NOMO-1 treated with dmso at 0.1 percent for 144 hours (cell line): ENCODE results near the gene DRD1.
A peak's percentile ranks its signal among the peaks of the same experiment; 100 is the strongest.
"Not testable (repeated sequence)": the region's sequence is repeated elsewhere in the genome, so short reads cannot be mapped to it uniquely, and the experiment has no call there.

Experiments used
- DNase-seq: peaks from one replicate; lab custom pipeline; 2025; ENCODE audit not compliant: unreplicated experiment; lab: John Stamatoyannopoulos, UW

The DRD1 gene

DNA sequence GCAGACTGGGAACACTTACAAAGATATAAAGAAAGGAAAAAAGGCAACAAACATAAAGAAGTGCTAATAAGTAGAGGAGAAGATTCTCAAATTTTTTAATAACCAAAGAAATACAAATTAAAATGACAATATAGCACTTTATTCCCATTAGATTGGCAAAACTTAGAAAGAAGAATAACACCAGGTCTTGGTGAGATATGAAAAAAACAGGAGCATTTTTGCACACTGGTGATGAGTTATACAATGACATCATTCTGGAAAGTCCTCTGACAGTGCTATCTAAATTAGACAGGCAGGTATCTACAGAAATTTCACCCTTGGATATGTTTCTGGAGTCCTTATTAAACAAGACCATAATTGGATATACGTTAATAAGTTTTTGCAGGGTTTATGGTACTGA is 24.9 kb upstream of the DRD1 start:
- DNase-seq = no peak

DNA sequence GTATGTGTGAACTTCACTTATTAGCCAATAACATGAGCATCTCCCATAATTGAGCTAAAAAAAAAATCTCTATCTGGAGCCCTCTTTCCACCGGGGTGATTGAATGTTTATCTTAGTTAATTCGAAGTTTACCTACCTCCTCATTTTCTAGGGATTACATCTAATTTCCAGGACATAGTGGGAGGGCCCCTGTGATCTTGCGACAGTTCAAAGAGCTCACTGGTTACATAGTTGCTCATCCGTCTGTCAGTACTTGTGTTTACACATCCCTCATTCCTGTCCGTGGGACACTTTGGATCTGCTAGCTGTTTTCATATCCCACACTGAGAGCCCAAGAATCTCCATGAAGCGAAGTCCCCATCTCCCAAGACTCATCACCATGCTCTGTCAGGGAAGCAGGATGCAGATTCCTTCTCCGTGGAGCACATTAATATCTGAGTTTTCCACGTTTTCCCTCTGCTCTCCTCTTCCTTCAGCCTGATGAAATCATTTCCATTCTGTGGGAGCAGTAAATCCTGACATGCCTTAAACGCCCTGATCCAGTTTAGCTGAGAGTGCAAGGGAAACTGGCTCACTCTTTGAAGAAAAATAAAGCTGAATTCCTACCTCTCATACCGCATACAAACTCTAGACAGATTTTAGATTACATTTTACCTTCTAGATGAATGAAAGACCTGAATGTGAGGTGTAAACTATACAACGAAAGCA is 24.2 kb upstream of the DRD1 start:
- no peak for DNase-seq

DNA sequence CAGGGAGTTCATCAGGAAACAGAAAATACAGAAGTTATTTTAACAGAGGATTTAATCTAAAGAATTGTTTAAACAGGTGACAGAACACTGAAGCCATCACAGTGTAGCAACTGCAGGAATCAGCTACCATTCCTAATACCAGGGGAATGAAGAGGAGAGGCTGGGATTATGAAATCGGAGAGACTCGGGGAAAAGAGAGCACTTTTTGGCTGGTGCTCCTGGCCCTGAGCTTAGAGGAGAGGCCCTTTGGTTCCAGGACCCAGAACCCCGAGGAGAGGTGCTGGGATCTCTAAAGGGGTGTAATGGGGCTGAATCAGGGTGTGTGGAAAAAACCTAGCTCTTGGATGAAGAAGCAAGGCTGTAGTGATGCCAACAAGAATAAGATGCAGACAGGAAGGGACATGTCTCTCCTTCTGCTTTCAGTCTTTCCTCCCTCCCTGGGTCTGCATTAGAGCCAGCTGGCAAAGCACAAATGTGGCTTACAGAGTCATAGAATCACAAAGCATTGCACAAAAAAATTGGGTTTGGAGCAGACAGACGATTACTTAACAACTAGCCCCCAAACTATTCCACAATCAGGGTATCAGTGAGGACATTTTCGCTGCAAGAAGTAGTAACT is 22.8 kb upstream of the DRD1 start:
- no peak for DNase-seq

DNA sequence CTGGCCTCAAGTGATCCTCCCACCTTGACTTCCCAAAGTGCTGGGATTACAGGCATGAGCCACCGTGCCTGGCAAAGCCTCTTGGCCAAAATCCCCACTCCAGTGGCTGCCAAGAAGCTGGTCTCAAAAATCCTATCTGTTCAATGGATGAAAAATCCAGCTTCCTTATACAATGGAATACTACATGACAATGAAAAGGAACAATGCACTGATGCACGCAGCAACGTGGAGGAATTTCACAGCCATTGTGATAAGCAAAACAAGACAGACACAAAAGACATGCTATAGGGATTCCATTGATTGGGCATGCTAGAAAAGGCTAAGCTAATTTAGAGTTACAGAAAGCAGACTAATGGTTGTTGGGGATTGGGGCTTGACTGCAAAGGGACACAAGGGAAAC is 21.3 kb upstream of the DRD1 start:
- no peak for DNase-seq

DNA sequence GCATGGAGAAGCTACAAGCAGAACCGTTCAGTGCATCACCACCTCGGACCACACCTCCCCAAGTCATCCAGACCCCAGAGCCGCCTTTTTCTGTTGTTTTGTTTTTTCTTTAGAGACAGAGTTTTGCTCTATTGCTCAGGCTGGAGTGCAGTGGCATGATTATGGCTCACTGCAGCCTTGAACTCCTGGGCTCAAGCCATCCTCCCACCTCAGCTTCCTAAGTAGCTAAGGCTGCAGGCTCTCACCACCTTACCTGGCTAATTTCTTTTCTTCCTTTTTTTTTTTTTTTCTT is 20.9 kb upstream of the DRD1 start:
- DNase-seq = no peak

DNA sequence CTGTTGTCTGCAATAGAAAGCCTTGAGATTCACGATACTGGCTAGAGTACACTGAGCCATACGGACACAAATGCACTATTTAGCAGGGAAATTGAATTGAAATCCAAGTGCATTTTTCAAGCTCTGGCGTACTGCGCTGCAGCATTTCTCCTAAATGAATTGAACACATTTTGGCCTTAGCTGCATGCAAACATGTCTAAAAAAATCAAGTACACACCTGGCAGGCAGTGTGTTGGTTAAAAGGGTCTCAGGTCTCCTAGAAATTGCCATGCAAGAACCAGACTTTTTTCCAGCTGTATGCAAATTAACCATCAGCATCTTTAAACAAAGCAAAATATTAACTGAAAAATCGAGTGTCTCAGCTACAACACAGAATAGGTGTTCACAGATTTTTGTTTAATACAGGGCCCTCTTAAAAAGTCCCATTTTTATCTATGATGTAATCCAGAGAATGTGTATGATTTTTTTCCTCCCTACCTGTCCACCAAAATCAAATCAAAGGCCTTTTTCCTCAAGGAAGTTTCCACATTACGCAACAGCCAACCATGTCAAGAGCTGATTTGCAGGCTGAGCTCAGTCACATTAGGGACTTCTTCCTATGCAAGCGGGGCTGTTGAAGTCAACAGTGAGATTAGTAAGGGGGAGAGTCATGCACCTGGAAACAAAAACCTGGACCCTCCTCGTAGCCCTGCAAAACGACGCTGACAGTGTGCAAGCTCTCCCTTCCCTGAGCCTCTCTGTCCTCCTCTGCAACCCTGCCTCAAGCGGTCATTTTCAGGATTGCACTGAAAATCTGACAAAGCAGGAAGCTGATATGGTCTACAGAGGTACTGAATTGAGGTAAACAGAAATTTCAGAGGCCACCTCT is 20.3 kb upstream of the DRD1 start:
- DNase-seq = peak; percentile 22

DNA sequence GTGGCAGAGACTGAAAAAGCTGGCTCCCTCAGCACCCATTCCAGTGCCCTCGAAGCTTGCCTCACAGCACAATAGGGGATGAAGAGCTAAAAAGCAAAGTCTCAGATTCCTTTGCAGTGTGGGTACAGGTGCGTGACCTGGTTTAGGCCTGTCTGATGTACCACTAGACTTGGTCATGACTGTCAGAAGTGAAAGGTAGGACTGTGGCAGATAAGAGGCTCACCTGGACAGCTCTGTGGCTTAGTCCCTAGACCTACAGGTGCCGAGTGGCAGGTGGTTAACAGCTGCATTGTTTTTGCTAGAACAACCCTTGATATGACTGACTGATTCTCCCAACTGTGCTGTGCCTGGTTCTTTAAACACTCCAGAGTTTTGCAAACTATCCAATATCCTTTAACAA is 19.7 kb upstream of the DRD1 start:
- DNase-seq = no peak

DNA sequence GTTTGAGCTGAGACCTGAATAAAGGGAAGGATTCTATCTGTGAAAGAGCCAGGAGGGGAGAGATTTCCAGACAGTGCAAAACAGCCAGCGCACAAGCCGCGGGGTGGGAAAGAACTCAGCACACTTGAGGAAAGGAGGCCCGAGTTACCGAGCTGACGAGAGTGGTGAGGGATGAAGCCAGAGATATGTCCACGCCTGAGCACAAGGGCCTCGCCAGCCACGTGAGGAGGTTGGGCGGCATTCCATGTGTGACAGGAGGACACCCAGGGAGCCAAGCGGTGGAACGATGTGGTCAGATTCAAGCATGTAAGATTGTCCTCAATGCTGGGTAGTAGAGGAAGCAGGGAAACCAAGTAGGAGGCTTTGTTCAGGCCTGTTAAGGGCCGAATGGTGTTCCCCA is 17.4 kb upstream of the DRD1 start:
- no peak for DNase-seq

DNA sequence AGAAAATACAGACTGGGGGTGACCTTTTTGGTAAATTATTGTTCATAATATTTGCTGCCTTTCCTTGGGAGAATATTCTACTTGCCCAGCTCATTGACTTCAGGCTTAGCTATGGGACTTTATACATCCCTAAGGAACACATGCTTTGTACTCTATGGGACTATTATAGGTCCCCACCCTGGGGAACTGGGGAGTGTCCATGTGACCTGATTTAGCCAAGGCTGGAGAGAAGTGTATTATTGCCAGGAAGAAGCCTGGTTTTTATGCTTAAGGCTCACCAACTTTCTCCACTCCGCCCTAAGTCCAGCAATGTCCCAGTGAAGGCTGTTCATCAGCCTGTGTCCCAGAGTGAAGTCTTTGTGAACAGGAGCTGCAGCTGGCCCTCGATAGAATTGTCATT is 16.6 kb upstream of the DRD1 start:
- DNase-seq = no peak

DNA sequence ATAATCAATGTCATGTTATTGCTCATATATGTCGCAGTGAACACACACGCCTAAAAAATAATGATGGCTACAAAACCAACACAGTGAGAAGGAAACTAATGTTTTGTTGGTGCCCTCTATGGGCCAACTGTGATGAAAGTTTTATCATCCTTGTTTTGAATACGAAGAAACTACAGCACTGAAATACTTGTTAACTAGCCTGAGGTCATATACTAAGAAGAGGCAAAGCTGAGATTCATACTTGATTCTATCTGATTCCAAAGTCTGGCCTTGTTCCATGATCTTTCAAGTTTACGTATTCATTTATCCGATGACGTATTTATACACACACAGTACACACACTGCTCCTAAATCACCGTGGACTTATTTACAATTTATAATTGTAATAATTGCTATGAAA is 16.1 kb upstream of the DRD1 start:
- DNase-seq = no peak

DNA sequence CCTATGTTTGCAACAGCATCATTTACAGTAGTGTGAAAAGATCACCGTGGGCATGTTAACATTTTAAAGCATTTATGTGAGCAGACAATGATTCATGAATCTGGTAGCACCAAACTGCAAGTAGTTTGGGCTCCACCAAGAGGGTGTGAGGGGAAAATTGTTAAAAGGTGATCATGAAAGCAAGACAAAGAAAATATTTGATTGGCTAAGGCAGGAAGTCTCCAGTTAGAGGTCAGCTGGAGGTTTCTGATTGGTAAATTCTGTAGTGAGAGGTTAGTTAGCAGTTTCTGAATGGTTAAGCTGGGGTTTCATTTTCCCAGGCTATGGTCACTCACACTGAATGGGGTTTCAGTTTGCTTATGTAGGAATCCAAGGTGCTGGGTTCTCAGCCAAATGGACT is 13.5 kb upstream of the DRD1 start:
- DNase-seq = no peak

DNA sequence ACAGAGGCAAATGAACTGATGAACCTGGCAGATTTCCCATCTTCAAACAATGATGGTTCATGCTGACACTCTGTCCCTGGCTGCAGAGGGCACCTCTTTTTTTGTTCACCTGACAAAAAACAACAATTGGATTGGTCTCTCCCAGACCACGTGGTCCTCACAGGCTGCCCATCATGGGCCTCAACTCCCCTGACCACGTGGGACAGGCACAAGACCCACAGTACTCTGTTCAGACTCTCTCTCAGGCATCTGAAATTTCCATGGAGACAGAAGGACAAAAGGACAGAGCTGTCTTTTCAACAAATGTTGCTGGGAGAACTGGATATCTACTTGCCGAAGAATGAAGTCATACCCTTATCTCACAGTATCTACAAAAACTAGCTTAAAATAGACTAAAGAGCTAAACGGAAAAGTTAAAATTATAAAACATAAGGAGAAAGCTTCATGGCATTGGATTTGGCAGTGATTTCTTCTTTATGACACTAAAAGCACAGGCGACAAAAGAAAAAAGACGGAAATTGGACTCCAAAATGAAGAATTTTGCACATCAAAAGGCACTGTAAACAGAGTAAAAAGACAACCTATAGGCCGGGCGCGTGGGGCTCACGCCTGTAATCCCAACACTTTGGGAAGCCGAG is 12.2 kb upstream of the DRD1 start:
- DNase-seq = no peak

DNA sequence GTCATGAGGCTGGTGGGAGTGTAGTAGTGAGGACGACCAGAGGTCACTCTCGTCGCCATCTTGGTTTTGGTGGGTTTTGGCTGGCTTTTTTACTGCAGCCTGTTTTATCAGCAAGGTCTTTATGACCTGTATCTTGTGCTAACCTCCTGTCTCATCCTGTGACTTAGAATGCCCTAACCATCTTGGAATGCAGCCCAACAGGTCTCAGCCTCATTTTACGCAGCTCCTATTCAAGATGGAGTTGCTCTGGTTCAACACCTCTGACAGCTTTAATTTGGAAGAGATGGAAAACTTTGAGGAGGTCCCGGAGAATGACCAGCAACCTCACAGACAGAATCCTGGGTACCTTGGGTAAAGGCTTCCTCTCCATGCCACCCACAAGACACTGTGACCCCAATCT is 10.4 kb upstream of the DRD1 start:
- not testable (repeated sequence) for DNase-seq

DNA sequence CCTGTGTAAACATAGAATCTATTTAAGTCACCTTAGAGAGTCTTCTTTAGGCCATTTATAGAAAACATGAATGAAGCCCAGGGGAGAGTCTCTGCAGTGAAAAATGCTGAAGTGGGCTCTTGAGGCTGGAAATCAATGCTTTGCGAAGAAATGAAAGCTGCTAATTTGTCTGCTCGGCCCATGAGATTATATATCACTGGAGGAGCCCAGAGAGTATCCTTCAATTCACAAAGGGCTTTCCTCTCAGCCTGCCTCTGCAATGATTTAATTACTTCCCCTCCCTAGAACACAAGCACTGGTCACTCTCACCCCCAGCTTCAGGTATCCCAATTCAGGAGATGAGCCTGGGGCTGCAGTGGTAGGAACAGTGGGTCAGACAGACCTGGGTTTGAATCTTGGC is 8.2 kb upstream of the DRD1 start:
- DNase-seq = no peak

DNA sequence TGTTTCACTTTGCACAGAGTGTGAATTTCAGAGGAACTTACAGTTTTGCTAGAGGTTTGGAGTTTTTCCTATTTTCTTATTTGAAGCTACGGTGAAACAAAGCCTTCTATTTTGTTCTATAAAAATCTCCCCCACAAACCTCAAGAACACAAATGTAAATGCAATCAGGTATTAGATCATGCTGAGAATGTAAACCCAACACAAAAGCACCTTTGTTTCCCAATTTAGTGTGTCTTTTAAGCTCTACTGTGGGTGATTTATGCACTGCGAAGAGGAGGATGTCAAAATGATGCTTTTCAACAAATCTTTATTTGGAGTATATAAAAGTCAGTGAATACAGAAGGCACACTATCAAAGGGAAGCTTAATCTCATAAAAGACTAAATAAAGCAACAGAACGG is 4.3 kb upstream of the DRD1 start:
- DNase-seq = no peak

DNA sequence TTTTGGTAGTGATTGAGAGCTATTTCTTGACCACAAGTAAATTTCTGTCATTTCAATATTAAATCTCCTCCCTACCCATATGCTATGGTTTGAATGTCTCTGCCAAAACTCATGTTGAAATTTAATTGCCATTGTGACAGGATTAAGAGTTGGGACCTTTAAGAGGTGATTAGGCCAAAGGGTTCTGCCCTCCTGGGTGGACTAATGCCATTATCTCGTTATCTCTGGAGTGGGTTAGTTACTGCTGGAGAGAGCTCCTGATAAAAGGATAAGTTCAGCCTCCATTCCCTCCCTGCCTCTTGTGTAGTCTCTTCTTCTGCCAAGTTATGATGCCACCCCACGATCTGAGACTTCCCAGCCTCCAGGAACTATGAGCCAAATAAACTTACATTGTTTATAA is 3.6 kb upstream of the DRD1 start:
- DNase-seq = no peak

DNA sequence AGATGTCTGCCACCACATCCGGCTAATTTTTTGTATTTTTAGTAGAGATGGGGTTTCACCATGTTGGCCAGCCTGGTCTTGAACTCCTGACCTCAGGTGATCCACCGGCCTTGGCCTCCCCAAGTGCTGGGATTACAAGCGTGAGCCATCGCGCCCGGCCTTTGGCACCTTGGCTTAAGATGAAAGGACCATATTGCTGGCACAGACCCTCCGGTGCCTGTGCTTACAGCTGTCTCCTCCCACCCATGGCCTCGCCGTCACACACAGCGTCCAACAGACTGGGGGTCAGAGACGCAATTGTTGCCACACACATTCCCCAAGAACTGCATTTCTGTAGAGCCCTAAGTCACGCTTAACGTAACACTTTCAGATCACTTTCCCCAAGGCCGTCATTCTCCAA is 2.4 kb upstream of the DRD1 start:
- DNase-seq = not testable (repeated sequence)

DNA sequence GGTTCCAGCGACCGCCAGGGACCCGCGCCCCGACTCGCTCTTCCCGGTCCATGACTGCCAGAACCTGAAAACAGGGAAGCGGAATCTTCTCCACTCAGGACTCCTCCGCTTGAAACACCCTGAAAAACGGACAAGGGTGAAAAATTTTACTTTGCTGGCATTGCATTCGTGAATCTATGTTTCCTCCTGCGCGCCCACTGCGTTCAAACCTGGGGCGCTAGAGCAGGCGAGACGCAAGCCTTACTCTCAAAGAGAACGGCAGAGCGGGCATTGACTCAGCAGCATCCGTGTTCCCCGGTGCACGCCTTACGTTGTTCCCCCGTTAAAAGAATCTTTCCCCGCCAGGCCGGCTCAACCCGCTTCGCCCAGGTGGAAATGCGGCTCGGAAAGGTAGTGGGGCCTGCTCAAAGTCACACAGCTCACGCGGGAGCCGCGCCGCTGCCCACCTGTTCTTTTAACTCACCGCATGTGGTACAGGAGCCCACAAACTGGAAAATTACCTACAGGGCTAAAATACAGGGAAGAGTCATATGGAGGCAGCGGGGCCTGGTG is 999 bp upstream of the DRD1 start:
- DNase-seq = no peak

DNA sequence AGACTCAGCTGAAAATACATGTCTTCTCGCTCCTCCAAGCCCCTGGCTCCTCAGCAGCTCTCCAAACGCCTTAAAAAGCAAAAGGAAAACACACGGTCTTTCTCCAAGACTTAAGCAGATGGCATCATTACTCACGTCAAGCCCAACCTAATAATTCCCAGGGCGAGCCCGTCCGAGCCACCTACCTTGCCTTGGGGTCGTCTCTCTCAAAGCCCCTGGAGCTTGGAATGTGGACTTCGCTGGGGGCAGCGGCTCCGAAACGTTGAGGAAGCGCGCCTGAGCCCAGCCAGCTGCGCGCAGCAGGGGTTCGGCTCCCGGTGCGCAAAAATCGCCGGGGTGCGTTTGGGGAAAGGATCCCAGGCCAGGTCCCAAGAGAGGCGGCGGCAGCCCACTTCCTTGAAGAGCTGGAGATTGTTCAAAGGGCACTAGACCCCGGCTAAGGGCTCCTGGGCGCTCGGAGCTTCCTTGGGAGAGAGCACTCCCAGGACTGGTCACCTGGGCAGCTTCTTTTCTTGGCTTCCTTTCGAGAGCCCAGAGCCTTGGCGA is 395 bp downstream of the DRD1 start:
- no peak for DNase-seq

DNA sequence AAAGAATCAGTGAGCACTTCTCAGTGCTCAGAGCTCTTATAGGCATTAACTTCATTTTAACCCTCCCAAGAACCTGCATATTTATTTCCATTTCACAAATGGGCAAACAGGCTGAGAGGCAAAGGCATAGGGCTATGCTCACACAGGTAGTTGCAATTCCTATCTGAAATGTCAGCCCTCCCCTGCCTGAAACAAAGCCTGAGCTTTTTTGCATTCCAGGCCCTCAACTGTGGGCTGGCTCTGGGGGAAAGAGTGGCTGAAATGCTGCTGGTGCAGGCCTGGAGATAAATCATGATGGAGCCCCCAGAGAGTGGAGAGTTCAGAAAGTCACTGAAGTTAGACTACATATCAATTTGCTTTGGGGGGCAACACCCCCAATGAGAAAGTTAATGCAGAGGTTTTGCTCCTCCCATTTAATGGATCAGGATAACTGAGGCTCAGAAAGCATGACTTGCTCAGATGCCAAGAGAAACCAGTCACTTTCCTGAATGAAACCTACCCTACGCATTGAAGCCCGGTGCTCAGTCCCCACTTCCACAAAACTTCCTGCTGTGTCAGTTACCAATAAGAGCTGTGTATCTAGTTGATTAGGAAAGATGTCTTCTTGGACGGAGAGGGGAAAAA is 5.6 kb downstream of the DRD1 start:
- DNase-seq = no peak

DNA sequence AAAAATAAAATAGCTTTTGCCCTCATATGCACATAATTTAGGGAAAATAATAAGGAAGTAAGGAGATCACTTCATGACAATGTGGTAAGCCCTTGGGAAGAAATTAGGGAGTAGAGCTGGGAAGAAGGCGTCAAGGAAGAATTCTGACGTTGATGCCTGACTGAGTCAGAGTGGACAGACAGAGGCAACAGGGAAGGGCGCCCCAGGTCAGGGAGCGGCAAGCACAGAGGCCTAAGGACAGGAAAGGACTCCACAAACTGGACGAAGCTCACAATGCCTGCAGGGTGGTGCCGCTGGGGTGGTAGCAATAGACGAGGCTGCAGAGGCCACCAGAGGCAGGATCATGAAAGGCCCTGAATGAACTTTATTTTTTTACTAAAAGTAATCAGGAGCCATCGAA is 7.6 kb downstream of the DRD1 start:
- no peak for DNase-seq
